ENCODE measurements around the gene ITGBL1.

GRCh38 chr13:101569807-101570206 lies 117.3 kb downstream of the ITGBL1 start:
- no peak for TF ChIP-seq CTCF (IDR thresholded peaks at IDR 0.05; ENCODE audit: borderline replicate concordance, extremely low read depth, low read length, poor library complexity, severe bottlenecking)
- no peak for TF ChIP-seq EZH2 (IDR thresholded peaks at IDR 0.05; ENCODE audit: borderline replicate concordance, low read depth, low read length, severe bottlenecking)
